ENCODE results near the gene EPHB4.
A peak's percentile ranks its signal among the peaks of the same experiment; 100 is the strongest.
"Not testable (repeated sequence)": the region's sequence is repeated elsewhere in the genome, so short reads cannot be mapped to it uniquely, and the experiment has no call there.

Gene EPHB4

GRCh38 chr7:100822236-100823139 lies 4.8 kb downstream of the EPHB4 start:
- DNase-seq (ENCODE audit: low read depth in 2 of 2): no peak

- DNase-seq (ENCODE audit: low read depth in 2 of 2): no peak
These were observed 7.7 kb downstream of the EPHB4 start for GRCh38 chr7:100819586-100819985.

- no peak for DNase-seq (ENCODE audit: low read depth in 2 of 2)
These were observed 8.5 kb downstream of the EPHB4 start for GRCh38 chr7:100818825-100819224.

- DNase-seq (ENCODE audit: low read depth in 2 of 2): no peak
These were observed 9.0 kb downstream of the EPHB4 start for GRCh38 chr7:100818366-100818765.

GRCh38 chr7:100817097-100817496 lies 10.2 kb downstream of the EPHB4 start:
- DNase-seq (ENCODE audit: low read depth in 2 of 2): no peak

- not testable (repeated sequence) for DNase-seq (ENCODE audit: low read depth in 2 of 2)
These were observed 10.8 kb downstream of the EPHB4 start for GRCh38 chr7:100816515-100816914.

GRCh38 chr7:100812729-100813128 lies 14.6 kb downstream of the EPHB4 start:
- no peak for DNase-seq (ENCODE audit: low read depth in 2 of 2)

- no peak for DNase-seq (ENCODE audit: low read depth in 2 of 2)
These were observed 15.8 kb downstream of the EPHB4 start for GRCh38 chr7:100811480-100811879.

- no peak for DNase-seq (ENCODE audit: low read depth in 2 of 2)
These were observed 18.9 kb downstream of the EPHB4 start for GRCh38 chr7:100808354-100808875.

- not testable (repeated sequence) for DNase-seq (ENCODE audit: low read depth in 2 of 2)
These were observed 20.4 kb downstream of the EPHB4 start for GRCh38 chr7:100806883-100807282.

GRCh38 chr7:100806276-100806675 lies 21.0 kb downstream of the EPHB4 start:
- no peak for DNase-seq (ENCODE audit: low read depth in 2 of 2)

GRCh38 chr7:100804681-100805431 lies 22.5 kb downstream of the EPHB4 start:
- DNase-seq (ENCODE audit: low read depth in 2 of 2): no peak

GRCh38 chr7:100803398-100804161 lies 23.7 kb downstream of the EPHB4 start:
- DNase-seq (ENCODE audit: low read depth in 2 of 2): peak in 1 of 2 donors; percentile 33

GRCh38 chr7:100802951-100803350 lies 24.4 kb downstream of the EPHB4 start:
- DNase-seq (ENCODE audit: low read depth in 2 of 2): no peak

GRCh38 chr7:100801833-100802568 lies 25.3 kb downstream of the EPHB4 start:
- DNase-seq (ENCODE audit: low read depth in 2 of 2): no peak

GRCh38 chr7:100799037-100799896 lies 28.1 kb downstream of the EPHB4 start:
- DNase-seq (ENCODE audit: low read depth in 2 of 2): peak; percentile 30 to 49

- DNase-seq (ENCODE audit: low read depth in 2 of 2): no peak
These were observed 32.6 kb downstream of the EPHB4 start for GRCh38 chr7:100794741-100795140.

- no peak for DNase-seq (ENCODE audit: low read depth in 2 of 2)
These were observed 33.3 kb downstream of the EPHB4 start for GRCh38 chr7:100793806-100794660.

All from stimulated activated CD4-positive, alpha-beta T cell treated with anti-CD3 and anti-CD28 coated beads, Interleukin-15, amount 100 ng/mL, for 48 hours (primary cell).